Measurements from ENCODE around the gene LRIT2. TPM values are rescaled to one million over a fixed set of nuclear protein-coding genes. Genes with fewer than 3 reads are reported as not detected.

The LRIT2 gene
- total RNA-seq, 4 donors from 2014 or later: 0.23 TPM; not detected in 3

- 74 to 79% methylated on average over 4 to 7 of the region's 7 CpGs for WGBS, 2 donors
- peak in 1 of 2 donors; percentile 54 for DNase-seq (ENCODE audit: low spot score in 2 of 2)
- H3K4me3 ChIP-seq (ENCODE audit: low read depth, poor library complexity, severe bottlenecking): no peak overlapping the region
- TF ChIP-seq POLR2A (IDR thresholded peaks at IDR 0.05) (no peak), CTCF (IDR thresholded peaks at IDR 0.05) (no peak)
- intact Hi-C loops (cut with DNase I; ENCODE audit: low total_unique reads): no loop called here
Observed at GRCh38 chr10:84258034-84258695, 32.8 kb upstream of the LRIT2 start.

- peak in 1 of 2 donors; percentile 58 for DNase-seq (ENCODE audit: low spot score in 2 of 2)
- intact Hi-C loops (cut with DNase I; ENCODE audit: low total_unique reads): no loop called here
Observed at GRCh38 chr10:84257343-84258020, 32.1 kb upstream of the LRIT2 start.

GRCh38 chr10:84256510-84257342 lies 31.4 kb upstream of the LRIT2 start:
- peak in 1 of 2 donors; percentile 89 for DNase-seq (ENCODE audit: low spot score in 2 of 2)
- intact Hi-C loops (cut with DNase I; ENCODE audit: low total_unique reads): no loop called here
- 41 to 47% methylated on average over 33 to 35 of the region's 35 CpGs for WGBS, 2 donors
- TF ChIP-seq CTCF (IDR thresholded peaks at IDR 0.05) (no peak), POLR2A (IDR thresholded peaks at IDR 0.05) (no peak)
- H3K4me3 ChIP-seq (ENCODE audit: low read depth, poor library complexity, severe bottlenecking): no peak overlapping the region

More at GRCh38 chr10:84257343-84258020, 32.1 kb upstream of the LRIT2 start:
- WGBS, 2 donors: 67 to 75% methylated on average over 15 of the region's 15 CpGs
- no peak overlapping the region for H3K4me3 ChIP-seq (ENCODE audit: low read depth, poor library complexity, severe bottlenecking)
- TF ChIP-seq POLR2A (IDR thresholded peaks at IDR 0.05) (no peak), CTCF (IDR thresholded peaks at IDR 0.05) (no peak)

GRCh38 chr10:84254552-84255478 lies 29.5 kb upstream of the LRIT2 start:
- TF ChIP-seq CTCF (IDR thresholded peaks at IDR 0.05) (no peak), POLR2A (IDR thresholded peaks at IDR 0.05) (no peak)
- no peak overlapping the region for H3K4me3 ChIP-seq (ENCODE audit: low read depth, poor library complexity, severe bottlenecking)
- DNase-seq (ENCODE audit: low spot score in 2 of 2): peak in 1 of 2 donors; percentile 61
- WGBS, 2 donors: 59 to 66% methylated on average over 10 of the region's 10 CpGs
- intact Hi-C loops (cut with DNase I; ENCODE audit: low total_unique reads): no loop called here

- H3K4me3 ChIP-seq (ENCODE audit: low read depth, poor library complexity, severe bottlenecking): no peak overlapping the region
- intact Hi-C loops (cut with DNase I; ENCODE audit: low total_unique reads): no loop called here
- WGBS, 2 donors: 81 to 87% methylated on average over 12 of the region's 12 CpGs
- no peak for TF ChIP-seq CTCF (IDR thresholded peaks at IDR 0.05)
- no peak for TF ChIP-seq POLR2A (IDR thresholded peaks at IDR 0.05)
- DNase-seq (ENCODE audit: low spot score in 2 of 2): peak in 1 of 2 donors; percentile 46
Observed at GRCh38 chr10:84248794-84249193, 23.4 kb upstream of the LRIT2 start.

Data from lower leg skin (tissue), 4 donors.